GM13976 (cell line): ENCODE measurements around the gene GJA1.

Experiments
- DNase-seq: peaks from one replicate; pipeline ENCODE4 v3.0.0; 2012; ENCODE audit warnings: low spot score
- in situ Hi-C: fragments of 300-500 bp; cut with MboI; formaldehyde crosslinking; loops from one replicate; pipeline ENCODE4 v1.12.0; 2022; ENCODE audit warnings: low sequenced_read_pairs, mixed read lengths, inconsistent platforms; ENCODE audit not compliant: unreplicated experiment
- TF ChIP-seq, protein P1 (sequence below): IDR thresholded peaks from 2 replicates; pipeline ENCODE4 v1.5.1; 2012; ENCODE audit warnings: borderline replicate concordance, mild to moderate bottlenecking; ENCODE audit not compliant: insufficient read depth; ENCODE audit errors: extremely low read depth, missing control alignments, control extremely low read depth

The GJA1 gene

DNA sequence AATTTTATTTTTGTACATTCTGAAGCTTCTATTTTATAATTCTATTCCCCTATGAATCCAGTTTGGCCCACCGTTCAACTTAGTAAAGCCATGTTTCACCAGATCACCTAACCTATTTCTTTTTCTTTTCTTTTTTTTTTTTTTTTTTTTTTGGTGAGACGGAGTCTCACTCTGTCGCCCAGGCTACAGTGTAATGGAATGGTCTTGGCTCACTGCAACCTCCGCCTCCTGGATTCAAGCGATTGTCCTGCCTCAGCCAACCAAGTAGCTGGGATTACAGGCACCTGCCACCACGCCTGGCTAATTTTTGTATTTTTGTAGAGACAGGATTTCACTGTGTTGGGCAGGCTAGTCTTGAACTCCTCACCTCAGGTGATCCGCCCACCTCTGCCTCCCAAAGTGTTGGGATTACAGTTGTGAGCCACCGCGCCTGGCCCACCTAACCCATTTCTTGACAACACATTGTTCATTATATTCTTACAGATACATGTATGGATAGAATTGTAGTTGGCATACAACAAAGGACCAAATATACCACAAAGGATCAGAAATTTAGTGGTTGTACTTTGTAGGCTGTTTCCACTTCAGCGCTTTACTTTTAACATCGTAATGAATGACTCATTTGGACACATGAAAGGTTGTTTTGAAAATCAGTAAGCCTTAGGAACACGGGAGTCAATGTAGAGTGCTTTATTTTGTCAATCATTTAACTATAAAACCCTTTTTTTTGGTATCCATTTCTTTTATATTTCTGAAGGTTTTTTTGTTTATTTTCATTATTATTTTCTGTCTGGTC, 63.2 kb downstream of the GJA1 start:
- TF ChIP-seq, protein P1, sequence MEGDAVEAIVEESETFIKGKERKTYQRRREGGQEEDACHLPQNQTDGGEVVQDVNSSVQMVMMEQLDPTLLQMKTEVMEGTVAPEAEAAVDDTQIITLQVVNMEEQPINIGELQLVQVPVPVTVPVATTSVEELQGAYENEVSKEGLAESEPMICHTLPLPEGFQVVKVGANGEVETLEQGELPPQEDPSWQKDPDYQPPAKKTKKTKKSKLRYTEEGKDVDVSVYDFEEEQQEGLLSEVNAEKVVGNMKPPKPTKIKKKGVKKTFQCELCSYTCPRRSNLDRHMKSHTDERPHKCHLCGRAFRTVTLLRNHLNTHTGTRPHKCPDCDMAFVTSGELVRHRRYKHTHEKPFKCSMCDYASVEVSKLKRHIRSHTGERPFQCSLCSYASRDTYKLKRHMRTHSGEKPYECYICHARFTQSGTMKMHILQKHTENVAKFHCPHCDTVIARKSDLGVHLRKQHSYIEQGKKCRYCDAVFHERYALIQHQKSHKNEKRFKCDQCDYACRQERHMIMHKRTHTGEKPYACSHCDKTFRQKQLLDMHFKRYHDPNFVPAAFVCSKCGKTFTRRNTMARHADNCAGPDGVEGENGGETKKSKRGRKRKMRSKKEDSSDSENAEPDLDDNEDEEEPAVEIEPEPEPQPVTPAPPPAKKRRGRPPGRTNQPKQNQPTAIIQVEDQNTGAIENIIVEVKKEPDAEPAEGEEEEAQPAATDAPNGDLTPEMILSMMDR = no peak
- in situ Hi-C loops = no loop called here
- DNase-seq = no peak
